Stimulated activated CD4-positive, alpha-beta T cell treated with anti-CD3 and anti-CD28 coated beads, Interleukin-2, amount 100 ng/mL, for 24 hours (primary cell): ENCODE data around the gene UGT1A6.
"Not testable (repeated sequence)": the region's sequence is repeated elsewhere in the genome, so short reads cannot be mapped to it uniquely, and the experiment has no call there.

ENCODE experiments used
- DNase-seq, 2 donors: peaks; one replicate each; pipeline ENCODE4 v3.0.0-alpha.2; 2020

UGT1A6 gene

GRCh38 chr2:233692648-233693047 is at the start of gene UGT1A6:
UGT1A6 (plus strand) TSS chr2:233692890; CDS start chr2:233693005, 115 bp downstream.
- DNase-seq: no peak

- no peak for DNase-seq
These were observed 49.6 kb upstream of the UGT1A6 start for GRCh38 chr2:233643128-233643527.

GRCh38 chr2:233646033-233646432 is 46.7 kb upstream of the UGT1A6 start:
- DNase-seq: not testable (repeated sequence)

DNA sequence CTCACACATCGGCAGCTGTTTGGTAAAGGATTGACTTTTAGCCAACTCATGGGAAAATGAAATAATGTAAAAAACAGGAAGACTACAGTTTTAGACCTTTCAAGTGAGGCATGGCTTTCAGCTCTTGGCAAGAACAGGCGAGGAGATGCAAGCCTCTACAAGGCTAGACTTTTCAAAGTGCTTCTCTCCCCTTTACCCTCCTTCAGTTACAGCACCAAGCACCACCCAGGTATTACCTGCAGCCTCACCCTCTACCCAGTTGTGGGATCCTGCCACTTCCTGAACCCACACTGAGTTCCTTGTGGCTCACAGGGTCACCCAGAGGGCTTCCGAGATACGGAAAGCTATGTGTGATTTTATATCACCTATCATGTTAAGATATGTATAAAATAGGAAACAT is 41.7 kb upstream of the UGT1A6 start:
- no peak for DNase-seq

DNA sequence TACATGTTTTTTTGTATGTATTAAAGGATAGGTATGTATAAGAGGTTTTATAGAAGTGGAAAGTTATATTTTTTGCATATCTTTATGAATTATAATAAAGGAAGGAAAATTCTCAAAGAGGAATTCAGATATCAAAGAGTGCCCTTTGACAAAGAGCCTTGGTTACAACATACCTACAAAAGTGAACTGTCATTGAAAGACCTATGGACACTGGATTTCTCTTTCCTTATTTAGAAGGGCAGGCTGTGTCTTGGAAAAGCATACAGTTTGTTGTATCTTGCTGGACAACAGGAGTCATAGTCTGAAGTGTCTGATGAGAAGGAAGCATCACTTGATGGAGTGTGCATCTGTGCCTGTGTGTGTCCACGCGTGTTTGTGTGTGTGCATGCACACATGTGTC is 41.3 kb upstream of the UGT1A6 start:
- DNase-seq: no peak

- DNase-seq: no peak
These were observed 38.2 kb upstream of the UGT1A6 start for GRCh38 chr2:233654501-233654900.

DNA sequence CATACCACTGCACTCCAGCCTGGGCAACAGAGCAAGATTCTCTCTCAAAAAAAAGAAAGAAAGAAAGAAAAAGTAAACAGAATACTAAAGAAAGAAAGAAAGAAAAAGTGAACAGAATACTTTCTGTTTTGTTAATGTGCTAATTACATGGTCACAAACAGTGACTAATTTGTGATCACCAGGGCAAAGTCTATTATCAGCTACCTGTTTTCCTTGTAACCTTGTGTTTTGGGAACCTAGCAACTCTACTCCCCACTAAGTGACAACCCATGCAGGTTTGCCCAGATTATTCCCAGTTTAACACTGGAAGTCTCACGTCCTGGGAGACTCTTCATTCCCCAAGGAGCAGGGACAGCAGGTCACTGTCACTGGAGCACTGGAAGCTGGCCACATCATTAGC is 37.6 kb upstream of the UGT1A6 start:
- no peak for DNase-seq

- not testable (repeated sequence) for DNase-seq
These were observed 36.7 kb upstream of the UGT1A6 start for GRCh38 chr2:233655943-233656342.

DNA sequence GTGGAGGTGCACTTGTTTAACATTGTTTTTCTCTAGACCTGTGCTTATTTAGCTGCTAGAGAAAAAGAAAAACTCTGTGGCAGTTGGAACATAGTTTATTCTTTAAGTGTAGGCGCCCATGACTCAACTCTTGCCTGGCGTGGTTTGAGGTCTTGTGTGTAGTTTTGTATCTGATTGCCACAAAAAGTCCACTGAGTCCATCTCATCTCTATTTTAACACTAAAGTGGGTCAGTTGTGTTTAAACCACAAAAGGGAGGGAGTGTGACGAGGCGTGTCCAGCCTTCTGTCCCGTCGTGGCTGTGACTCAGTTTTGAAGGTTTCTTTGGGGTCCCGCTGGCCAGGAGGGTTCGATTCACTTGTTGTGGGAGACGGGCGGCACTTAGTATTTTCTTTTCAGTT is 36.2 kb upstream of the UGT1A6 start:
- DNase-seq: no peak

- no peak for DNase-seq
These were observed 34.1 kb upstream of the UGT1A6 start for GRCh38 chr2:233658610-233659009.

GRCh38 chr2:233663911-233664310 is 28.8 kb upstream of the UGT1A6 start:
- DNase-seq: no peak

- no peak for DNase-seq
These were observed 24.0 kb upstream of the UGT1A6 start for GRCh38 chr2:233668605-233669260.

DNA sequence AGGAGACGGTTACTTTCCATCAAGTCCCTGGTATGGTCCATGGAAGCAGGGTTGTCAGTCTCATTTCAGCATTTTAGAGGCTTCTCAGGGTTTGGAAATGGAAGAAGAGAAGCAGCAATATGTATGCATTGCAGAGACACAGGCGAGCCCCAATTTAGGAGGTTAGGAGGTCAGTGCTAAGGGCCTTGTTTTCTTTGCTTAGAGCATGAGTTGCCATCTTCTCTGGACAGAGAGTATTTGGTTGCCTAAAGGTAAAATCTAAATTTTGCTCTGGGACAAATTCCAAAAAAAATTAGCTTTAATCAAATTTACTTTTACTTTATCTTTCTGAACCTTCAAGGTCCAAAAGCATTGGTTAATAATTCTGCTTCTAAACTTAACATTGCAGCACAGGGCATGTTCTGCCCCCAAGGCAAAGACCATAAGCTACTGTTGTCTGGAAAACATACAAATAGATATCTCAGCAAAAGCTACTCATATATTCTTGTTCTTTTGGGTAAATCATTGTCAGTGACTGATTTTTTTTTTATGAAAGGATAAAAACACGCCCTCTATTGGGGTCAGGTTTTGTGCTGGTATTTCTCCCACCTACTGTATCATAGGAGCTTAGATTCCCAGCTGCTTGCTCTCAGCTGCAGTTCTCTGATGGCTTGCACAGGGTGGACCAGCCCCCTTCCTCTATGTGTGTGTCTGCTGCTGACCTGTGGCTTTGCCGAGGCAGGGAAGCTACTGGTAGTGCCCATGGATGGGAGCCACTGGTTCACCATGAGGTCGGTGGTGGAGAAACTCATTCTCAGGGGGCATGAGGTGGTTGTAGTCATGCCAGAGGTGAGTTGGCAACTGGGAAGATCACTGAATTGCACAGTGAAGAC is 21.2 kb upstream of the UGT1A6 start, which contains the start of gene UGT1A9:
Gene UGT1A9, plus strand, starts transcription at position 609 of the 872 bp plus-strand sequence. Its CDS starts 37 bp downstream, at position 646.
- DNase-seq: no peak

DNA sequence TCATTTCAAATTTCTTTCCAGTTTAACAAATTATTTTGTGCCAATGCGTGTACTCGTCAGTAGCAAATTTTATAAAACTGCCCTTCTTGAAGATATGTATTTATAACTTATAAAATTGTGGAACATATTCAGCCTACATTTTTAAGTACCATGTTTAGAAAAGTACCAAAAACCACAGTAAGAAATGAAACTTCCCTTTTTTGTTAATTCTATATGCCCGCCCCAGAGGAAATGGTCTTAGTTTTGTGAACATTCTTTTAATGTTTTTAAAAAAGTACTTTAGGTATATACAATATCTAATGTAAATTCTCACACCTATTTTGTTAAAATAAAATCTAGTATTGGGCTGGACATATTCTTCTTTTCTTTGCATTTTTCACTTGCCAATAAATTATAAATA is 19.8 kb upstream of the UGT1A6 start:
- DNase-seq: no peak

- no peak for DNase-seq
These were observed 18.8 kb upstream of the UGT1A6 start for GRCh38 chr2:233673896-233674295.

- DNase-seq: no peak
These were observed 18.4 kb upstream of the UGT1A6 start for GRCh38 chr2:233674314-233674713.

GRCh38 chr2:233674995-233675394 is 17.7 kb upstream of the UGT1A6 start:
- DNase-seq: no peak

GRCh38 chr2:233676046-233676445 is 16.6 kb upstream of the UGT1A6 start:
- DNase-seq: no peak

GRCh38 chr2:233679196-233679595 is 13.5 kb upstream of the UGT1A6 start:
- DNase-seq: no peak

- no peak for DNase-seq
These were observed 12.2 kb upstream of the UGT1A6 start for GRCh38 chr2:233680361-233681045.

DNA sequence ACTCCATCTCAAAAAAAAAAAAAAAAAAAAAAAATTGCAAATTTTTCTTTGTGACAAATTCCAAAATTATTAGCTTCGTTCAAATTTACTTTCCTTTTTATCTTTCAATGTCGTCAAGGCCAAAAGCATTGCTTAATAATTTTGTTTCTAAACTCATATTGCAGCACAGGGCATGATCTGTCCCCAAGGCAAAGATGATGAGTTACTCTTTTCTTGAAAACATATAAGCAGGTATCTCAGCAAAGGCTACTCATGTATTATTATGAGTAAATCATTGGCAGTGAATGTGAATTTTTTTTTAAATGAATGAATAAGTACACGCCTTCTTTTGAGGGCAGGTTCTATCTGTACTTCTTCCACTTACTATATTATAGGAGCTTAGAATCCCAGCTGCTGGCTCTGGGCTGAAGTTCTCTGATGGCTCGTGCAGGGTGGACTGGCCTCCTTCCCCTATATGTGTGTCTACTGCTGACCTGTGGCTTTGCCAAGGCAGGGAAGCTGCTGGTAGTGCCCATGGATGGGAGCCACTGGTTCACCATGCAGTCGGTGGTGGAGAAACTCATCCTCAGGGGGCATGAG is 11.1 kb upstream of the UGT1A6 start, which contains the start of gene UGT1A7:
Gene UGT1A7, plus strand, starts transcription at position 381 of the 579 bp plus-strand sequence. Its CDS starts 37 bp downstream, at position 418.
- no peak for DNase-seq

DNA sequence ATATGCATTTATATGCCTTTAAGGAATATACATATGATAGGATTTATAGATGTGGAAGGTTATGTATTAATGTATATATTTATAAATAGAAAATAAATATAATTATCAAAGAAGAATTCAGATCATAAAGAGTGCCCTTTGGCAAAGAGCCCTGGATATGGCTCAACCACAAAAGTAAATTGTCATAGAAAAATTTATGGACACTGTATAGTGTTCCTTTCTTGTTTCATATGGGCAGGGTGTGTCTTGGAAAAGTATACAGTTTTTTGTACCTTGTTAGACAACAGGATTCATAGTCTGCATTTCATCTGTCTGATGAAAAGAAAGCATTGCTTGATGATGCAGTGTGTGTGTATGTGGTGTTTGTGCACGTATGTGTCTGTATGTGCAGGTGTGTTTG is 8.1 kb upstream of the UGT1A6 start:
- no peak for DNase-seq

GRCh38 chr2:233686928-233687327 is 5.8 kb upstream of the UGT1A6 start:
- DNase-seq: no peak
